ENCODE data around the gene MAP2K3.

The MAP2K3 gene

GRCh38 chr17:21252796-21253645, 31.5 kb upstream of the MAP2K3 start, which contains the start of gene NATD1:
NATD1 (minus strand) TSS chr17:21253410; CDS start chr17:21253264, 146 bp downstream.
- DNase-seq, result peak; percentile 68 to 86 (median 76)

GRCh38 chr17:21253646-21254441, 30.7 kb upstream of the MAP2K3 start:
- DNase-seq, result no peak

GRCh38 chr17:21258593-21258992, 25.9 kb upstream of the MAP2K3 start:
- no peak for DNase-seq

GRCh38 chr17:21262259-21262993, 22.1 kb upstream of the MAP2K3 start:
- DNase-seq, result no peak

GRCh38 chr17:21263376-21263775, 21.1 kb upstream of the MAP2K3 start:
- no peak for DNase-seq

- no peak for DNase-seq
These were observed 15.8 kb upstream of the MAP2K3 start for GRCh38 chr17:21268596-21269188.

- DNase-seq, result no peak
These were observed 15.1 kb upstream of the MAP2K3 start for GRCh38 chr17:21269394-21269793.

- DNase-seq, result no peak
These were observed 12.9 kb upstream of the MAP2K3 start for GRCh38 chr17:21271454-21272183.

GRCh38 chr17:21272250-21272649, 12.3 kb upstream of the MAP2K3 start:
- no peak for DNase-seq

GRCh38 chr17:21272881-21273792, 11.4 kb upstream of the MAP2K3 start:
- DNase-seq, result no peak

GRCh38 chr17:21275047-21275578, 9.4 kb upstream of the MAP2K3 start:
- no peak for DNase-seq

- DNase-seq, result peak; percentile 89 to 91 (median 90)
These were observed 8.8 kb upstream of the MAP2K3 start for GRCh38 chr17:21275579-21276263.

- DNase-seq, result no peak
These were observed 8.3 kb upstream of the MAP2K3 start for GRCh38 chr17:21276264-21276588.

GRCh38 chr17:21277332-21277731, 7.2 kb upstream of the MAP2K3 start:
- DNase-seq, result no peak

- DNase-seq, result peak in 4 of 5 donors; percentile 24 to 88 (median 44)
These were observed 5.9 kb upstream of the MAP2K3 start for GRCh38 chr17:21278450-21279197.

GRCh38 chr17:21279198-21279535, 5.3 kb upstream of the MAP2K3 start:
- DNase-seq, result no peak

GRCh38 chr17:21279582-21279981, 4.9 kb upstream of the MAP2K3 start:
- no peak for DNase-seq

- DNase-seq, result peak; percentile 70 to 85 (median 82)
These were observed 4.4 kb upstream of the MAP2K3 start for GRCh38 chr17:21280081-21280518.

- DNase-seq, result no peak
These were observed 2.3 kb upstream of the MAP2K3 start for GRCh38 chr17:21282231-21282630.

Data from T-helper 1 cell (primary cell).